RKO (cell line): ENCODE results near the gene GMPR.
"Not testable (repeated sequence)": the region's sequence is repeated elsewhere in the genome, so short reads cannot be mapped to it uniquely, and the experiment has no call there.

Source experiments
- DNase-seq: peaks from one replicate; pipeline ENCODE4 v3.0.0-alpha.2; 2016; ENCODE audit warnings: low spot score

GMPR gene

DNA sequence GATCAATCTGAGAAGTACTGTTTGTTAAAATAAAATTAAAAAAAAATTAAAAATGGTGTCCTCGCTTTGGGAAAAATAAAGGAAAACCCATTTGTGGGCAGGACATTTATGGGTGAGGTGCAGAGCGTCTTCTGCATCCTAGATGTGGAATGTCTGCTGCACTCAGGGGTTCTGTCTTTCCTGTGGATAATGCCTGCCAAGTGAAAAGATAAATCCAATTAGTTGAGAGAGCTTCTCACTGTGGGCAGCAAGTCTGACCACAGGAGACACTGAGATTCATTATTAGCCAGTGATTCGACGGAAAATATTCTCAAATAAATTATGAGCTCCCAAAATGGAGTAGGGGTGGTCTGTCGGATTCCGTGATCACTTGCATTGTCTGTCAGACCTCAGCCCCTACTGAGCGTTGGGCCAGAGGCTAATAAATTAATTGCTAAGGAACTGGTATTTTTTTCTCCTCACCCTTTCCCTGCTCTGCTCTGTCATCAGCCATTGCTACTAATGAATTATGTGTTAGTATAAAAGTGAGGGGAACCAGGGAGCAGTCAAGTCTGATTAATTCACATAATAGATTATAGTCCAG, 10.0 kb downstream of the GMPR start:
- DNase-seq = no peak

DNA sequence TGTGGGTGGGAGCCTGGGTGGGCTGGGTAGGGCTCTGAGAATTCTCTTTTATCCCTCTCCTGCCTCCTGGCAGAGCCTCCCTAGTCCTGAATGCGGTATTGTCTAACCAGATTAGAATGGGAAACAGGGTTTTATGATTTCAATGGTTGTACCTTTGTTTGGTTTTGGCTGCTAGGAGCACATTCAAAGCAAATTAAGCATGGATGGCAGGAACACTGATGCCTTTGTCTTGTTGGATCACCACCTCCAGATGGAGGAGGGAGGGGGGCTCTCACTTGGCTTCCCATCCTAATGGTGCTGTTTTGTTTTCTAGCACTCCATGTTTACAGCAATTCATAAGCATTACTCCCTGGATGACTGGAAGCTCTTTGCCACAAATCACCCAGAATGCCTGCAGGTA, 11.6 kb downstream of the GMPR start:
- no peak for DNase-seq

DNA sequence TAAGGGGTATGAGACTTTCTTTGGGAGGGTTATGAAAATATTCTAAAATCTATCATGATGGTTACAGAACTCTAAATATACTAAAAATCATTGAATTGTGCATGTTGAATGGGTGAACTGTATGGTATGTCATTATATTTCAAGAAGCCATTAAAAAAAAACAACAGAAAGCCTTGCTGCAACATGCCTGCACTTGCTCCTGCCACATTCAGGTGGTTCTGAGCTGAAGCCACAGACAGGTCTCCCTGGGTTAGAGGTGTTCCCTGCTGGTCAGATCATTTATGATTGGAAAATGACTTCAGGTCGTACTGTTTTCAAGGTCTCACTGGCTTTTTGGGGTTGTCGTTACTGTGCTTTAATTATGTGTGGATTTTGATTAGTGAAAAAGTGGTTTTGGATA, 13.3 kb downstream of the GMPR start:
- DNase-seq = no peak

DNA sequence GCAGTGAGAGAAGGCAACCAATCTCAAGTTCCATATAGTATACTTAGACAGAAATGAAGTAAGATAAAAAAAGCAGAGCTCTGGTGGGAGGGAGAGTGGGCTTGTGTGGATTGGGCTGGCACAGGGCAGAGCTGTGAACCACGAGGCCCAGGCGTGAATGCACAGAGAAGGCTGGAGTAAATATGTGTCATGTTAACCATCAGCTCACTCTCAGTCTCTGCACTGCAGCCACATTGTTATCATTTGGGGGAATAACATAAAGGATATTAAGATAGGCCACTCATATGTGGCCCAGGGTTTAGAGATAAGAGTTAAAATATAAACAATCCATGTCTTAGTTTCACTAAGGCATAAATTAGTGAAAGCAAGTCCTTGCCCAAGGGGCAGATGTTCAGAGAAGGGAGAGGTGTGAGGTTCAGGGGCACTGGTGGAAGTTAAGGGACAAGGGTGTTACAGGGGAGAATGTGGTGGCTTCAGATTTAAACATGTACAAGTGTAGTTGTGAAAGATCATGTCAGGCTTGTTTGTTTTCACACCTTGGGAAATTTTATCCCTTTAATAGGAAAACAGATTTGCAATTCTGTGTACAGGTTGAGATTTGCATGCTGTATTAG, 14.4 kb downstream of the GMPR start:
- no peak for DNase-seq

DNA sequence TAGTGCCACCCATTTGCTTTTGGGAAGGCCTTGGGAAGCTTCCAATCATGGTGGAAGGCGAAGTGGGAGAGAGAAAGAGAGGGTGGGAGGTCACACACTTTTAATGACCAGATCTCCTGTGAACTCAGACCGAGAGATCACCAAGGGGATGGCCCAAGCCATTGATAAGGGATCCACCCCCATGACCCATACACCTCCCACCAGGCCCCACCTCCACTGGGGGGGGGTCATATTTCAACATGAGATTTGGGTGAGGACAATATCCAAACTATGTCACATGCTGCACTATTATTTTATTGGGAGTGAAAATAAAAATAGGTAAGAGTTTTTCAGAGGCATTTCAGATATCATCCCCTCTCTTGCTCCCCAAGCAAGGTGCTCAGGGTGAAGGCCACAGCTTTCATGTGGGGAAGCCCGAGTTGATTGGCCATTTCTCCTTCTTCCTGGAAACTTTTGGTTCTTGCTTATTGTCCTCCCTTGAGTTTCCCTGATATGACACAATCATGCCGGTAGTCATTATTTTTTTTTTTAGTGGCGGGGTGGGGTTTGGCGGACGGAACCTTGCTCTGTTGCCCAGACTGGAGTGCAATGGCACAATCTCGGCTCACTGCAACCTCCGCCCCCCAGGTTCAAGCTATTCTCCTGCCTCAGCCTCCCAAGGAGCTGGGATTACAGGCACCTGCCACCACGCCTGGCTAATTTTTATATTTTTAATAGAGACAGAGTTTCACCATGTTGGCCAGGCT, 15.2 kb downstream of the GMPR start:
- no peak for DNase-seq

DNA sequence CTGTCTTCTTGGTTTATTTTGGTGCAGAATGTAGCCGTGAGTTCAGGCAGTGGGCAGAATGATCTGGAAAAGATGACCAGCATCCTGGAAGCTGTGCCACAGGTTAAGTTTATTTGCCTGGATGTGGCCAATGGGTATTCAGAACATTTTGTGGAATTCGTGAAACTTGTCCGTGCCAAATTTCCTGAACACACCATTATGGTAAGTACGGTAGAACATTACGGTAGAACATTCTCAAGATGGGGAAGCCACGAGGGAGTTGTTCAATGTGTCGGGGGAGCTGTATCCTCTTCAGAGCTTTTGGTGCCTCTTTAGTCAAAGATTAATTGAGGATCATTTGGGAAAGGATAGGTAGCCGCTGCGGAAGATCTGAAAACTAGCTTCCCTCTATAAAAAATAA, 16.1 kb downstream of the GMPR start:
- DNase-seq = no peak

DNA sequence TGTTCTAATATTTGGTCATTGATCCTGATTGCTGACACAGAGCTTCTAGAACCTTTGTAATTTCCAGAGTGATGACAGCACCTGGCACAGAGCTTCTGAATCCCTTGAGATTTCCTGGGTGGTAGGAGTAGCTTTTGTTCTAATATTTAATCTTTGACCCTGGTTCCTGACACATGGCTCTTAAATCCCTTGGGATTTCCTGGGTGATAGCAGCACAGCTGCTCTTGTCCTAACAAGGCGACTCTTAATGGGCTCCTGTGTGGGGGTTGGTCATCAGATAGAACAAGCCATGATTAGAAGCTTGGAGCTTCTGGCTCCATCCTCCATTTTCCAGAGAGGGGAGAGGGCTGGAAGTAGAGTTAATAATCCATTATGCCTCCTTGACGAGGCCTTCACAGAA, 18.4 kb downstream of the GMPR start:
- DNase-seq = no peak

DNA sequence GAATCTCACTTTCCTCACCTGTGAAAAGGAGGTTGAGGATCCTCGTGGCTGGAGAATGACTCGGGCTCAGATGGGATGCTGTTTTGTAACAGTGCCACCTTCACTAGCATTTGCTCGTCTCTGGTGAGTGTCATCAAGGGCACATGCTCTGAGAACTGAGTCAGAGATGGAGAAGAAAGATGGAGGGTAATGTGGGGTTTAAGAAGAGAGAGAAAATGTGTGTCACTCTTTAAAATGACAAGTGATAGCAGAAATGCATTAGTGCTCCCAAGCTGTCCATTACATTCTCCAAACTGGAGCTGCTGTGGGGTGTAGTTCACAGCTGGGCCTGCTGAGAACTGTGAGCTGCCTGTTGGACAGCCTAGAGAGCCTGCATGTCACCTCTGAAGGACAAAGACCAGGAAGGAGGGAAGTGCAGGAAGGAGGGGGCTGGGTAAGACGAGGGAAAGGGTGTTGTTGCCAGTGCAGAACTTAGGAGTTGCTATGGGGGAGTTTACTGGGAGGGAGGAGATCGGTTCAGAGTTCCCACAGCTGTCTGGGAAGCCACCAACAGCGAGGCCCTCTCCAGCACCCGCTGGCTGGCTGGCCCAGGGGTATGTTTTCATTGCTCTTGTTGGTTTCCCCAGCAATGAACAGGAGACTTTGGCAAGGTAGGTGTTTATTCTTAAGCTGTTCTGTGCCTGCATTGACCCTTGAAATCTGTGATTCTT, 19.8 kb downstream of the GMPR start:
- no peak for DNase-seq

DNA sequence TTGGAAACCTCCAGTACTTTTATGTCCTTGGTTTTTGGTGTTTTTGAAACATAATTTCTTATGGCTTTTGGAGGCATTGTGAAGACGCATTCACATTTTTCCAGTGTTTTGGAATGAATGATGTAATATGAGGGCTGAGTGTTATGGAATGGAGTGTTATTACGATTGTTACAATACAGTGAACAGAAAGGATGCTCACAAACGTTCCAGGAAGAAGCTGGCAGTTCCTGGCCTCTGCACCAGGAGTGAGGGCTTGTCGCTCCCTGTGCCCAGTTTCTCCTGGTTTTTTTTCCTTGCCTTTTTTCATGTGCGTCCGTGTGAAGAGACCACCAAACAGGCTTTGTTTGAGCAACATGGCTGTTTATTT, 20.3 kb downstream of the GMPR start:
- no peak for DNase-seq

DNA sequence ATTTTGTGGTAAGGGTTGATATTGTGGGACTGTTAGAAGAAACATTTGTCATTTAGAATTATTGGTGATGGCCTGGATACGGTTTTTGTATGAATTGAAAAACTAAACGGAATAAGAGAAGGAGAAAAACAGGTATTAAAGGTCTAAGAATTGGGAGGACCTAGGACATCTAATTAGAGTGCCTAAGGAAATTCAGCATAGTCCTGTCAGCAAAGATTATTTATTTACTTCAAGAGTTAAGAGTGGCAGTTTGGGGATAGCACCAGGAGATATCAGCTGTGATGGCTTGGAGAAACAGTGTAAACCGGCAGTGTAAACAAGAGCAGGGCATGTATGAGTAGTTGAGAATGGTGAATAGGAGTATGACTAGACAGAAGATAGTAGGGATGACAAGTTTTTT, 21.2 kb downstream of the GMPR start:
- not testable (repeated sequence) for DNase-seq

DNA sequence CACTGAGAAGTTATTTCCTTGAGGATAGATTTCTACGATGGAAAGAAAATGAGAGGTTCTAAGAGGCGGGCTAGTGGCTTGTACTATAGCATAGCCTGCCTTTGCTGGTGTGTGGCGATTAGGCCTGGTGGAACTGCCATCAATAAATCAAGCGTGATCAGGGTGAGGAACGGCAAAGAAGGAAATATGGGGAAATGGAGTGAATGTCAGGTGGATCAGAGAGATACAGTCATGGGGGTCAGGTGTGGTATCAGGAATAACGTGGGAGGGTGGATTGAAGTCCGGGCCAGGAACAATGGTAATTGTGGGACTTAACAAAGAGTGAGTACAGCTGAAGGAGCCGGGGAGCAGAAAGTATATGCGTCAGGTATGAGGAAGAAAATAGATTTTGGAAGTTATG, 22.2 kb downstream of the GMPR start:
- not testable (repeated sequence) for DNase-seq

DNA sequence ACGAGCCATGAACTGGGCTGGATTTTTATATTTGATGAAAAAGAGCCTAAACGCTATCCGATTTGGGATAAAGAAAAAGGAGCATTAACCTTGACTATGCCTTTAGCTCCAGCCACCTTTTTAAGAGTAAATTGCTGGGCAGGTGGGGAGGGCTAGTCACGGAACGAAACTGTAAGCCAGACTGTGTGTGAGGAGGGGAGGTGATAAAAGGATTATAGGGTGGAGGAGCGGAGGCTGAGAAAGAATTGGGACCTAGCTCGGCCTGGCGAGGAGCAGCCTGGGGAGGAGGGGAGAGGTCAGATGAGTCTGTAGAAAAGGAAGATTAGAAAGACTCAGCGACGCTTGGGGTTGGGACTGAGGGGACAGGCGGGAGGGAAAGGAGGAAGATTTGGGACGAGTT, 24.4 kb downstream of the GMPR start:
- not testable (repeated sequence) for DNase-seq

DNA sequence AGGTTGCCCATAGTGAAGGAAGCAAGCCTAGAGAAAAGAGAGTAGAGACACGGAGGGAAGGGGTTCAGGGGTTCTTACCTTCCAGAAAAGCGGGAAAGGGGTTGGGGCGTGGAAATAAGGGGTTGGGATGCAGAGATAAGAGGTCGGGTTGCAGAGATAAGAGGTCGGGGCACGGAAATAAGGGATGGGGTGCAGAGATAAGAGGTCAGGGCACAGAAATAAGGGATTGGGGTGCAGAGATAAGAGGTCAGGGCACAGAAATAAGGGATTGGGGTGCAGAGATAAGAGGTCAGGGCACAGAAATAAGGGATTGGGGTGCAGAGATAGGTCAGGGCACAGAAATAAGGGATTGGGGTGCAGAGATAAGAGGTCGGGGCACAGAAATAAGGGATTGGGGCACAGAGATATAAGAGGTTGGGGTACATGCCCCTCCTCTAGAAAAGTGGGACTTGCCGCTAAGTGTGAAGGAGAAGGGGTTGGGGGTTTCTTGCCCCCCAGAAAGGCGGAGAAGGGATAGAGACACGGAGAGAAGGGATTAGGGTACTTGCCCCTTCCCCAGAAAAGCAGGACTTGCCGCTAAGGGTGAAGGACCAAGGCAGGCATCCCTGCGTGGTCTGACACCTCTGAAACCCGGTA, 25.2 kb downstream of the GMPR start:
- not testable (repeated sequence) for DNase-seq

DNA sequence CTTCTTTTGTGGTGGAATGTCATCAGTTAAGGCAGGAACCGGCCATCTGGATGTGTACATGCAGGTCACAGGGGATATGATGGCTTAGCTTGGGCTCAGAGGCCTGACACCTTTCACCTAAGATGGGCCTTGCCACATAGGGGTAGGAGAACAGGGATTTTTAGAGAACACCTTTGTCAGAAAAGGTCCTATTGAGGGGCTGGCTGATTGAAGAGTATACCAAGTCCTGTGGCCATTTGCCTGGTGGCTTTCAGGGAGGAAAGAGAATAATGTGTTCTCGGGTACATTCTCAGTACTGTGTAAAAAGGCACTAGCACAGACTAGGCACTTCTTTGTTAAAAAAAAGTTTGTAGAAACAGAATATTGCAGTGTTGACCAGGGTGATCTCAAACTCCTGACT, 26.4 kb downstream of the GMPR start:
- DNase-seq = no peak

DNA sequence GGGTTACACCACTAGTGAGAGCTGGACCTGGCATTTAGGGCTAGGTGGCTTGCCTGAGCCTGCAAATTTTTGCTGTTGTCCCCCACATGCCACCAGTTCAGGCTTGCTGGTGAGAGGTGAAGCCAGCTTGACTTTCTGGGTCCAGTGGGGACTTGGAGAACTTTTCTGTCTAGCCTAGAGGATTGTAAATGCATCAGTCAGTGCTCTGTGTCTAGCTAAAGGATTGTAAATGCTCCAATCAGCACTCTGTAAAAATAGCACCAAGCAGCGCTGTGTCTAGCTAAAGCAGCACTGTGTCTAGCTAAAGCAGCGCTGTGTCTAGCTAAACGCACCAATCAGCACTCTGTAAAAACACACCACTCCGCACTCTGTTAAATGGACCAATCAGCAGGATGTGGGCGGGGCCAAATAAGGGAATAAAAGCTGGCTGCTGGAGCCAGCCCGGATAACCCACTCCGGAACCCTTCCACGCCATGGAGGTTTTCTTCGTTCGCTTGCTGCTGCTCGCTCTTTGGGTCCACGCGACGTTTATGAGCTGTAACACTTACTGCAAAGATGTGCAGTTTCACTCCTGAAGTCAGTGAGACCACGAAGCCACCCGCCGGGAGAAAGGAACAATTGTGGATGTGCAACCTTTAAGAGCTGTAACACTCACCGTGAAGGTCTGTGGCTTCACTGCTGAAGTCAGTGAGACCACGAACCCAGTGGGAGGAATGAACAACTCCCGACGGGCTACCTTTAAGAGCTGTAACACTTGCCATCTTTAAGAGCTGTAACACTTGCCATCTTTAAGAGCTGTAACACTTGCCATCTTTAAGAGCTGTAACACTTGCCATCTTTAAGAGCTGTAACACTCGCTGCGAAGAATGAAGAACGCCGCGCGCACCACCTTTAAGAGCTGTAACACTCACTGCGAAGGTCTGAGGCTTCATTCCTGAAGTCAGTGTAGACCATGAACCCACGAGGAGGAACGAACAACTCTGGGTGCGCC, 27.3 kb downstream of the GMPR start:
- no peak for DNase-seq

DNA sequence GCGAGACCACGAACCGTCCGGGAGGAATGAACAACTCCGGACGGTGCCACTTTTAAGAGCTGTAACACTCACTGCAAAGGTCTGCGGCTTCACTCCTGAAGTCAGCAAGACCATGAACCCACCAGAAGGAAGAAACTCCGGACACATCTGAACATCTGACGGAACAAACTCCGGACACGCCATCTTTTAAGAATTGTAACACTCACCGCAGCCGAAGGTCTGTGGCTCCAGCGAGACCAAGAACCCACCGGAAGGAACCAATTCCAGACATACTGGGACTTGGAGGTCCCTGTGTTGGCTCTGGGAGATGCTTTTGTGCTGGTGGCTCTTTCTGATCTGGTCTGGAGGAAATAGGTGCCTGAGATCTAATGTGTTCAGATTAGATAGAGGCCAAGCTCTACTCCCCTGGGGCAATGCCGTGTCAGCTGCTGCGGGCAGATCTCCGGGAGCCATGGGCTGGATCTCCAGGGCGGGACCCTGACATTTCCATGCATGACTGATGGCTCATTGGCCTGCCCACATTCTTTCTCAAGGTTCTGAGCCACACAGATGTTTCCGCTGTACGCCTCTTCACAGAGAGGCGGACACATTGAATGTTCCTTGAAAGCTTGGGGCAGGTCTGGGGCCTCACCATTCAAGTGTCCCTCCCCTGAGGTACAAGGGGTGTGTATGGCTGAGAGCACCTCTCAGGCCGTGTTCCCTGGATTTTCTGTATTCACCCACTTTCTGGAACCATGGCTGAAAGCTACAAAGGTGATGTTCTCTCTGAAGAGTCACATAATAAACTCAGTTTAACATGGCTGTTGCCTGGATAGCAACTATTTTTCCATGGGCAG, 29.3 kb downstream of the GMPR start:
- DNase-seq = no peak

DNA sequence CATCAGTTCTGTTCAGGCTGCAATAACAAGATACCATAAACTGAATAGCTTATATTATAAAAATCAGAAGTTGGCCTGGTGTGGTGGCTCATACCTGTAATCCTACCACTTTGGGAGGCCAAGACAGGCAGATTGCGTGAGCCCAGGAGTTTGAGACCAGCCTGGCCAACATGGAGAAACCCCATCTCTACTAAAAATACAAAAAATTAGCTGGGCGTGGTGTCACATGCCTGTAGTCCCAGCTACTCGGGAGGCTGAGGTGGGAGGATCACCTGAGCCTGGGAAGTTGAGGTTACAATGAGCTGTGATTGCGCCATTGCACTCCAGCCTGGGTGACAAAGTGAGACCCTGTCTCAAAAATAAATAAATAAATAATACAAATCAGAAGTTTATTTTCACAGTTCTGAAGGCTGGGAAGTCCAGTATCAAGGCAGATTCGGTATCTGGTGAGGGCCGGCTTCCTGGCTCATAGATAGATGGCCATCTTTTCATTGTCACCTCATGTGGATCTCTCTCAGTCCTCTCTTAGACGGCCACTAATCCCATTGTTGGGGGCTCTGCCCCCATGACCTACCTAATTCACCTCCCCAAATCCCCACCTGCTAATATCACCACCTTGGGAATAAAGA, 31.2 kb downstream of the GMPR start:
- DNase-seq = not testable (repeated sequence)

DNA sequence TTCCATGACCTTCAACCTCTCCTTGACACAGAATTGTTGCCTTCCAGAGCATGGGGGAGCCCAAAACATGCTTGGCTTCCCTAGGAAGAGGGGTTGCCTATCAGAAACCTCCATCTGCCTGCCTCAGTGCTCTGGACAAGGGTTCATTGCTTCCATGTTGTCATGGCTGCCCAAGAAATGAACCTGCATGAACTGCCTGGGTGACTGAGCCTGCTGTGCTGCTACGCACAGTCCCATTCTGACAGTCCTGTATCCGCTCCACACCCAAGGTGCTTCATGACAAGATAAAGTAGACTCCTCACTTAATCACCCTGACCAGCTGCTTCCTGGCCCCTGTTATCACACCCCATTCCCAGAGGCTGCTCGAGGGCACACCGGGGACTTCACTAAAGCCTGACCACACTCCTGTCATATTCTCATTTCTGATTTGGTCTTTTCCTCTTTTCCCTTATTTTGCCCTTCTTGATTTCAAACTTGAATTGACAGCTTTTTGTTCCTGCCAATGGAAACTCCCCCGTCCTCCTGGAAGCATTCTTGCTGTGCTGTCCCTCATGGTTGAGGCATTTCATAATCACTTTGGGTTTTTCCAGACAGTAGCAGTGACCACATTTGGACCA, 31.9 kb downstream of the GMPR start:
- DNase-seq = no peak

DNA sequence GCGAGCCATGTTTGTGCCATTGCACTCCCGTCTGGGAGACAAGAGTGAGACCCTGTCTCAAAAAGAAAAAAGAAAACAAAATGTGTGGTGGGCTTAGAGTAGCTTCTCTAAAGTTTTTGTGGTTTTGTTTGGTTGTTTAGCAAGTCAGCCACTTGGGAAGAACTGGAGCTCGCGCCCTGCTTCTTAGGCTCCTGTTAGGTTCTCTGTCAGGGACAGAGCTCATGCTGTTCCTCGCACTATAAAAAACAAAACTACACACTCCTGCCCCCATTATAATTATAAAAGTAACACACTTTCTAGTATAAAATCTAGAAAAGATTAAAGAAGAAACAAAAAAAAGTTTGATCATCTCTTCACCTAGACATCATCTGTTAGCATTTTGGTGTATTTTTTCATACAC, 33.0 kb downstream of the GMPR start:
- DNase-seq = no peak

DNA sequence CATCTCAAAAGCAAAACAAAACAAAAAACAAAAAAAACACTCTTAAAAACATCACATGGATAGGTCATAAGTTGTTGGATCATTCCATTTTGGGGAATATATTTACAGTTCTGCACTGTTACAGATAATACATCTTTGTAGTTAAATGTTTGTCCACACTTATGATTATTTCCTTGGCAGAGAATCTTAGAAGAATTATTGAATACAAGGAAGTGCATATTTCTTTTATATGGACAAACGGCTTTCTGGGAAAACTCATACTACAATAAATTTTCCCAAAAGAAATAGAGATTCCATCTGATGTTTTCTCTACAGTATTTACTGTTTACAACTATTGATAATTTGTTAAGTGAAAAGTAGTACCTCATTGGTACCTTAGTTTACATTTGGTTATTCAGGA, 33.8 kb downstream of the GMPR start:
- DNase-seq = no peak
